GM12865 (cell line): ENCODE results near the gene MAPK8.

Experiments
- DNase-seq: peaks from one replicate; pipeline ENCODE4 v3.0.0; 2010; ENCODE audit warnings: low read depth
- H3K4me3 ChIP-seq: 2 replicates; pipeline ENCODE4 v1.5.1; 2011; ENCODE audit warnings: mild to moderate bottlenecking, low read depth, low read length, control low read depth
- TF ChIP-seq, protein P1 (sequence below): IDR thresholded peaks from 2 replicates; pipeline ENCODE4 v1.5.1; 2011; ENCODE audit warnings: low read length, control low read depth, low read depth, inconsistent platforms; ENCODE audit not compliant: insufficient read depth; ENCODE audit errors: missing control alignments

MAPK8 gene

DNA sequence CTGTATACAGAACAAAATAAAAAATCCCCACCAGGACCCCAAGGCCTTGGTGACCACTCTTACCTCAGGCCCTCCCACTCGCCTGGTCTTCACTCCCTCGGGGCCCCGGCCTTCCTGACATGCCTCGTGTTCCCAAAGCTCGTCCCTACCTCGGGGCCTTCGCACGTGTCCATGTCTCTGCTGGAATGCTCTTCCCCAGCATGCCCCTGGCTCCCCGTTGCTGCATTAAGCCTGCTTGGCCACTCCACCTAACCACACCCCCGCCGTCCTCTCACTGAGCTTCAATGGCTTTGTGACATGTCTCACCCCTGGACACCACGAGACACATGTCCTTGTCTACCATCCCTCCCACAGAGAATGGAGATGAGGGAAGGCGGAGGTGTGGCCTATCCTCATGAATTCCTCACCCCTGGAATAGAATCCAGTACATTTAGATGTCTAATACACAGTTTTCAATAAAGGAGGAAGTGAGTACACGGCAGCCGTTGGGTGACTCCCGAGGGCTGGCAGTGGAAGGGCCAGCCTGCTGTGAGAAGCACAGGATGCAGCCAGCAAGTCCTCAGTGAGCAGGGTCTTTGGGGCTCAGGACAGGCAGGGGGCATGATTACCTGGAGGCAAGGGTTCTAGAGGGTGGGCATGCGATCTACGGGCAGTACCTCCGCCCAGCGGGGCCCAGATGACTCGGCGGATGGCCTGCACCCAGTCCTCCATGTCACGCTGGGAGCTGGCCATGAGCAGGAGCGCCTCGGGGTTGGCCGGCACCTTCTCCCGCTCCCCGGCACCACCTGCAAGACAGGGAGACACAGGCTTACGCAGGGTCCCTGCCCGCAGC, 172.7 kb downstream of the MAPK8 start:
- no peak overlapping the region for H3K4me3 ChIP-seq
- no peak for DNase-seq
- TF ChIP-seq, protein P1, sequence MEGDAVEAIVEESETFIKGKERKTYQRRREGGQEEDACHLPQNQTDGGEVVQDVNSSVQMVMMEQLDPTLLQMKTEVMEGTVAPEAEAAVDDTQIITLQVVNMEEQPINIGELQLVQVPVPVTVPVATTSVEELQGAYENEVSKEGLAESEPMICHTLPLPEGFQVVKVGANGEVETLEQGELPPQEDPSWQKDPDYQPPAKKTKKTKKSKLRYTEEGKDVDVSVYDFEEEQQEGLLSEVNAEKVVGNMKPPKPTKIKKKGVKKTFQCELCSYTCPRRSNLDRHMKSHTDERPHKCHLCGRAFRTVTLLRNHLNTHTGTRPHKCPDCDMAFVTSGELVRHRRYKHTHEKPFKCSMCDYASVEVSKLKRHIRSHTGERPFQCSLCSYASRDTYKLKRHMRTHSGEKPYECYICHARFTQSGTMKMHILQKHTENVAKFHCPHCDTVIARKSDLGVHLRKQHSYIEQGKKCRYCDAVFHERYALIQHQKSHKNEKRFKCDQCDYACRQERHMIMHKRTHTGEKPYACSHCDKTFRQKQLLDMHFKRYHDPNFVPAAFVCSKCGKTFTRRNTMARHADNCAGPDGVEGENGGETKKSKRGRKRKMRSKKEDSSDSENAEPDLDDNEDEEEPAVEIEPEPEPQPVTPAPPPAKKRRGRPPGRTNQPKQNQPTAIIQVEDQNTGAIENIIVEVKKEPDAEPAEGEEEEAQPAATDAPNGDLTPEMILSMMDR: no peak

DNA sequence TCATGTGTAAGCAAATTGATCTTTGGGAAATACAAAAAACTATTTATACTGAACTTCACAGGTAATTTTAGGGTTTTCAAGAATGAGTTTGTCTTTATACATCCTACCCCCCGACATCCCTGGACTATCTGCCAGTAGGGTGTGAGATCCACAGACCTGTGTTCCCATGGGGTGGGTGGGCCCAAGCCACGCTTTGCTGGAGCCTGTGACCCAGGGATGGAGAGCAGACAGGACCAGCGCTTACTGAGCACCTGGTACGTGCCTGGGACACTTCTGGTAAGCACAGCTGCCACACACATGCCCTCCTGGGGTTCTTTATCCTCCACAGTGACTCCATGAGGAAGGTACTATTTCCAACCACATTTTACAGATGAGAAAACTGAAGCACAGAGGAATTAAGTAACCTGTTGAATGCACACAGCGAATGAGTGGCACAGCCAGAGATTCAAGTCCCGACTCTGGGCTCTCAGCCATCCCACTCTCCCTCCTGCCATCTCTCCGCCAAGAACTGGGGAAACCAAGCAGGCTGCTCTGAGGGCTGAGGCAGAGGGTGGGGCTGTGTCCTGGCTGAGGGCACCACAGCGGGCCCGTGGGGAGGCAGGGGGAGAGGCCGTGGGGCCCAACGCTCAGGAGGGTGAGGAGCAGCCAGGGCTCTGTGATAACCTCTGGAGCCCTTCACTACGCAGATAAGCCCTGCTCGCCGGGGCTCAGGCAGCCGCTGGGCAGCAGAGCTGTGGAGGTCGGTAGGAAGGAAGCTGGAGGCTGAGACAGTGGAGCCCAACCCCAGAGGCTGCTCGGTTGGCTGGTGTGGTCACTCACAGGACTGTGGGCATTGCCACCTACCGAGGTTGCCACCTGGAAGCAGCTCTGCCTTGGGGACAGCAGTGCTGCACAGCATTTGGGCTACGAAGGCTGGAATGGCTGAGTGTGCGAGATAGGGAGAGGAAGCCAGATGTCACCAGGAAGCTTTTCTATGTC, 174.2 kb downstream of the MAPK8 start:
- H3K4me3 ChIP-seq: no peak overlapping the region
- DNase-seq: no peak
- TF ChIP-seq, protein P1: no peak

DNA sequence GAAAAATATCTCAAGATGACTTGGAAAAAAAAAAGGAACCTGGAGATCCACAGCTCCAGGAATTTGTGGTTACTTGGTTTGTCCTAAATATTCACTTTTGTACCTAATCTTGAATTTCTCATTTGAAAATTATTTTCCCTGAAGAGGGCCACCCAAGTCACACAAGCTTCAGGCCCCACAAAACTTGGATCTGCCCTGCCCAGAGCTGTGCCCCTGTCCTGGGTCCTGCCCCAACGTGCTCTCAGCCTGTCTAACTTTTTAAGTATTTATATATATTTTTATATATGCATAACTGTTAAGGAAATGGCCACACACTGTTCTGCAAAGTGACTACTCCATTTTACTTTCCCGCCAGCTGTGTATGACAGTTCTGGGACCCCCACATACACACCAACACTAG, 174.9 kb downstream of the MAPK8 start:
- no peak for DNase-seq
- TF ChIP-seq, protein P1: no peak
- H3K4me3 ChIP-seq: no peak overlapping the region

DNA sequence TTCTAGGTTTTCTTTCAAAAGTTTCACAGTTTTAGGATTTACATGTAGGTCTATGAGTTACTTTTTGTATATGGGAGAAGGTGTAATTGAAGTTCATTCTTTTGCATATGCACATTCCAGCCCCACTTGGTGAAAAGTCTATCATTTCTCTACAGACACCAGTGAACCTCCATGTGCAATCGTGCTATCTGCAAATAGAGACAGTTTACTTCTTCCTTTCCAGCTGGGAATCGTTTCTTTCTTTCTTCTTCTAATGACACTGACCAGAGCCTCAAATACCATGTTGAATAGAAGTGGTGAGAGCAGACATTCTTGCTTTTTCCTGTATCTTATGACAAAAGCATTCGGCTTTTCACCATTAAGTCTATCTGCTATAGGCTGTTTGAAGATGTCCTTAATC, 175.7 kb downstream of the MAPK8 start:
- H3K4me3 ChIP-seq: no peak overlapping the region
- TF ChIP-seq, protein P1: no peak
- no peak for DNase-seq

DNA sequence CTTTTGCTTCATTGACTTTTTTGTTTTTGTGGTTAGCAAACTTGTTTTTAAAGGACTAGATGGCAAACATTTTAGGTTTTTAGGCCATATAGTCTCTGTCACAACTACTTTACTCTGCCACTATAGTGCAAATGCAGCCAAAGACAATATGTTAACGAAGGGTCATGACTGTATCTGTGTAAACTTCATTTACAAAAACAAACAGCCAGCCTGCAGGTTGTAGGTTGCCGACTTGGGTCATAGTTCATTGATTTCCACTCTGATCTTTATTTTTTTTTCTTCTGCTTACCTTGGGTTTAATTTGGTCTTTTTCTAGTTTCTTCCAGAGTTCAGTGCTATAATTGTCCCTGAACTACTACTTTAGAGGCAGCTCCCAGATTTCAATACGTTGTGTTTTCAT, 178.4 kb downstream of the MAPK8 start:
- no peak overlapping the region for H3K4me3 ChIP-seq
- TF ChIP-seq, protein P1: no peak
- no peak for DNase-seq

DNA sequence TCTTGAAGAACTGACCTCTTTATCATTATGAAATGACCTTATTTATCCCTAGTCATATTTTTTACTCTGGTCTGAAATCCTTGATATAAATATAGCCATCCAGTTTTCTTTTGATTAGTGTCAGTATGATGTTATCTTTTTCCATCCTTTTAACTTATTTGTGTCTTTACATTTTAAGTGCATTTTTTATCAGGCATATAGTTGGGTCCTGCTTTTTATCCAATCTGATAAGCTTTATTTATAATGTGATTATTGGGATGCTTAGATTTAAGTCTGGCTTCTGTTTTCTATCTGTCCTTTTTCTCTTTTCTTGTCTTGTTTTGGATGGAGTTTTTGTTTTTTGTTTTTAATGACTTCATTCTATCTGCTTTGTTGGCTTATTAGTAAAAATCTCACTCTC, 179.2 kb downstream of the MAPK8 start:
- DNase-seq: no peak
- no peak overlapping the region for H3K4me3 ChIP-seq
- TF ChIP-seq, protein P1: no peak
